Measurements from ENCODE around the gene BRF1. TPM values are rescaled to one million over a fixed set of nuclear protein-coding genes. Genes with fewer than 3 reads are reported as not detected.

The BRF1 gene
- total RNA-seq, 1 experiment from 2014 or later: 41.8 TPM

DNA sequence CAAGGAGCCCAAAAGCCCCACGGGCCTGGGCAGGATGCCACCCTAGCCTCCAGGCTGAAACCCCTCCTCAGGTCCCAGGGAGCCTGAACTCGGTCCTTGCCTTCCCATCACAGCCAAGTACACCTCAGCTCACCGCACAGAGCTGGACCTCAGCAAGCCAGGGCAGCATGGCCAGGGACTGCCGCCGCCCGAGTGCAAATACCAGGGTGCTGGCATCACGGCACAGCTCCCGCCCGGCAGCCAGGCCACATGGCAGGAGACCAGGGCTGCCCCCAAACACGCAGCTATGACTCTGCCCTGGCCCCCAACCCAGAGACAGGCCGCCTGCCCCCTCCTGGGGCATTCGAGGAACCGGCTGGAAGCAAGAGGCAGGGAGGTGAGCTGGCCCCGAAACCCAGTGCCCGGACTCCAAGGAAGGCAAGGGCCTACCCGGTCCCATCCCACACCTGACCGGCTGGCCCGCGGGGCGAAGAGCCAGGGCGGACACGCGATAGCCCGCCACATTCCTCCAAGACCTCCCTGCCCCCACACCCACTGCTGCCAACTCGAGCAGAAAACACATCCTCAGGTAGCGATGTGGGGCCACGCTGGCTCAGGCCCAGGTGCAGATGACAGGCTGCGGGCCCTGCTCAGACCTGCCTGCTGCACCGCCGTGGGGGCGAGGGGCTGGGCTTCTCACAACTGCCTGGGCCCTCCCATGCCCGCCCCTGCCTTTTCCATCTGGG lies 134.9 kb downstream of the BRF1 start:
- H3K9me3 ChIP-seq (ENCODE audit: low read depth, low read length, poor library complexity, severe bottlenecking): no peaks in the 10 kb centered on the region
- no TSS peak for BruUV-seq (replicated peaks)
- no peaks in the 10 kb centered on the region for H3K36me3 ChIP-seq (ENCODE audit: insufficient read depth, low read length, poor library complexity, severe bottlenecking)
- CTCF ChIA-PET: no interaction called here
- POLR2A ChIA-PET (ENCODE audit: low non-redundant PET): no interaction called here
- TF ChIP-seq EZH2 (IDR thresholded peaks at IDR 0.05; ENCODE audit: borderline replicate concordance, low read depth, low read length, poor library complexity, severe bottlenecking) (no peak), CTCF (conservative IDR thresholded peaks at IDR 0.05; ENCODE audit: low read depth, low read length) (no peak)
- DNase-seq (ENCODE audit: low spot score): no peak
- no peak overlapping the region for H3K27ac ChIP-seq (ENCODE audit: low read depth, low read length, poor library complexity, severe bottlenecking)
- H3K4me3 ChIP-seq (ENCODE audit: low read depth, low read length, poor library complexity, severe bottlenecking): no peak overlapping the region
- no peaks in the 10 kb centered on the region for H3K27me3 ChIP-seq (replicated peaks; ENCODE audit: insufficient read depth, low read depth, low read length, poor library complexity)
- peaks cover 55% of the 10 kb centered on the region for H3K4me1 ChIP-seq (ENCODE audit: insufficient read depth, low read length, poor library complexity, severe bottlenecking)
- intact Hi-C loops (cut with micrococcal nuclease; ENCODE audit: unreplicated experiment): no loop called here

DNA sequence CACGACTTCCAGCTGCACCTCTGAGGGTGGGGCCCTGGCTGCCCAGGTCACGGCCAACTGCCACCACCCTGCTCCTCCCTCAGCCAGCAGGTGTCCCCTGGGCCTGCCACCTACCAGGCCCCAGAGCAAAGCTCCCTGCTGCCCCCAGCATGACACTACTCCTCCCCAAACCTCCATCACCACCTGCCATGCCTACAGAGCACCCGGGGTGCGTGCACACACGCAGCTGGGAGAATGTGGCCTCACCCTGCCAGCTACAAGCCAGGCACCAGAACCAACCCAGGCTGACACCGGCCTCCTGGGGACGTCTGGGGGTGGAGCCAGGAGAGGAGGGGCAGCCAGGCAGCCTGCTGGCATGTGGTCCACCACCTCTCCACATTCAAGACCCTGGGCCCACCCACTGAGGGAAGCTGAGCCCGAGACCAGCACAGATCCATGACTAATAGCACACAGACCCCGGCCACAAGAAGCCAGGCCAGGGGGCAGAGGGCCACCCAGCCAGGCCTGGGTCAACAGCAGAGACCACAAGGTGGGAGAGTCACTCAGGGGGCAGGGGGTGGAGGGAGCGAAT lies 135.6 kb downstream of the BRF1 start:
- TF ChIP-seq EZH2 (IDR thresholded peaks at IDR 0.05; ENCODE audit: borderline replicate concordance, low read depth, low read length, poor library complexity, severe bottlenecking) (no peak), CTCF (conservative IDR thresholded peaks at IDR 0.05; ENCODE audit: low read depth, low read length) (no peak)
- intact Hi-C loops (cut with micrococcal nuclease; ENCODE audit: unreplicated experiment): no loop called here
- no TSS peak for BruUV-seq (replicated peaks)
- ChIA-PET CTCF (no interaction called here), POLR2A (ENCODE audit: low non-redundant PET) (no interaction called here)
- no peak for DNase-seq (ENCODE audit: low spot score)
- Histone ChIP-seq H3K27ac (ENCODE audit: low read depth, low read length, poor library complexity, severe bottlenecking) (no peak overlapping the region), H3K4me1 (ENCODE audit: insufficient read depth, low read length, poor library complexity, severe bottlenecking) (peaks cover 48% of the 10 kb centered on the region), H3K9me3 (ENCODE audit: low read depth, low read length, poor library complexity, severe bottlenecking) (no peaks in the 10 kb centered on the region), H3K36me3 (ENCODE audit: insufficient read depth, low read length, poor library complexity, severe bottlenecking) (no peaks in the 10 kb centered on the region), H3K27me3 (replicated peaks; ENCODE audit: insufficient read depth, low read depth, low read length, poor library complexity) (no peaks in the 10 kb centered on the region), H3K4me3 (ENCODE audit: low read depth, low read length, poor library complexity, severe bottlenecking) (no peak overlapping the region)

DNA sequence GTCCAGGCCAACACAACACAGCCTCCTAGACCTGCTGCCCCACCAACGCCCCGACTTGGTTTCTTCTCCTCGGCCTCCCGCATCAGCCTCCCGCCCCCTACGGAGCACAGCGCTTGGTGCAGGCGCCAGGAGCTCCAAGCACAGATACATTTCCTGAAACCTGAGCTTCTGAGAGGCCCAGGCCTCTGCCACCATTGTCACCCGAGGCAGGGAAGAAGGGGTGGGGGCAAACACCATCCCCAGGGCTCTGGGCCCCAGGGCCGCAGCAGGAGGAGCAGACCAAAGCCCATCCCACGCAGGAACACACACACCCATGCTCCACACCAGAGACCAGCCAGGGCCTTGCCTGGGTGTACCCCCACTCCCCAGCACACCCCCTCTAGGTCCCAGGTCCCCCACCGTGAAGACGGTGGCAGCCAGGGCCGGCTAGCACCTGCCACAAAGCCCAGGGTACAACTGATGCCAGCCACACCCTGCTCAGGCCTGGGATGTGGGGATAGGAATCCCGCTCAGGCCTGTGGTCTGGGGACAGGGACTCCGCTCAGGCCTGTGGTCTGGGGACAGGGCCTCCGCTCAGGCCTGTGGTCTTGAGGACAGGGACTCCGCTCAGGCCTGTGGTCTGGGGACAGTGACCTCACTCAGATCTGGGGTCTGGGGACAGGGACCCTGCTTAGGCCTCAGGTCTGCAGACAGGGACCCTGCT lies 137.6 kb downstream of the BRF1 start:
- Histone ChIP-seq H3K9me3 (ENCODE audit: low read depth, low read length, poor library complexity, severe bottlenecking) (no peaks in the 10 kb centered on the region), H3K27ac (ENCODE audit: low read depth, low read length, poor library complexity, severe bottlenecking) (peak overlapping the region; percentile 52), H3K27me3 (replicated peaks; ENCODE audit: insufficient read depth, low read depth, low read length, poor library complexity) (no peaks in the 10 kb centered on the region), H3K4me1 (ENCODE audit: insufficient read depth, low read length, poor library complexity, severe bottlenecking) (peaks cover 34% of the 10 kb centered on the region), H3K36me3 (ENCODE audit: insufficient read depth, low read length, poor library complexity, severe bottlenecking) (no peaks in the 10 kb centered on the region), H3K4me3 (ENCODE audit: low read depth, low read length, poor library complexity, severe bottlenecking) (no peak overlapping the region)
- TF ChIP-seq CTCF (conservative IDR thresholded peaks at IDR 0.05; ENCODE audit: low read depth, low read length): no peak
- TF ChIP-seq EZH2 (IDR thresholded peaks at IDR 0.05; ENCODE audit: borderline replicate concordance, low read depth, low read length, poor library complexity, severe bottlenecking): no peak
- peak; percentile 55 for DNase-seq (ENCODE audit: low spot score)
- POLR2A ChIA-PET (ENCODE audit: low non-redundant PET): no interaction called here
- BruUV-seq (replicated peaks): no TSS peak
- CTCF ChIA-PET: no interaction called here
- intact Hi-C loops (cut with micrococcal nuclease; ENCODE audit: unreplicated experiment): no loop called here

Measured in A673 (cell line).